Fibroblast of peridontal ligament (primary cell): ENCODE results near the gene RHBDD3.

Experiments used
- DNase-seq: peaks from one replicate; pipeline ENCODE4 v3.0.0-alpha.2; 2010; ENCODE audit errors: extremely low read depth

Gene RHBDD3

DNA sequence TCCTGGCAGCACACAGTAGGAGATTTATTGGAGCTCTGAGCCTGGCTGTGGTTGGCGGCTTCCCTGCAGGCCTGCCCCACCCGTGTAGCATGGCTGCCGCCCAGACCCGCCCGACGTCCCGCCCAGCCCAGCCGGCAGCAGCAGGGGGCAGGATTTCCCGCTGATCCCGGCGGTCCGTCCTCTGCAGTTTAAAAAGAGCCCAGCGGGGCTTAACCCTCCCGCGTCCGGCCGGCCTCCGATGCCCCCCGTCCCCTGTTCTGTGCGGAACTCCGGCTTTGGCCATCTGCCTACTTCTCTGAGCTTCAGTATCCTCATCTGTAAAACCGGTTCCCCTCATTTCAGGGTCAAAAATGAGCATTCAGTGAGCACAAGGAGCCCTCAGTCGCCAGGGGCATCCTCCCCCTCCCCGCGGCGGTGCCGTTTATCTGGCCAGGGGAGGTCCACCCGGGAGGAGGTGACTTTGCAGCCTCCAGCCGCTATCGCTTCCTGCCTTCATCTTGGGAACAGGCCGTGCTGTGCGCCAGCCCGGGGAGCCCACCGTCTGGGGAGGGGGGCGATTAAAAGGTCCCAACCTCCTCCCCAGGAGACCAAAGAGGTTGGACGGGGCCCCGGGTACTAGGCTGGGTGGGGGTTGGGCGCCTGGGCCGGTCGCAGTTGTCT, 38.5 kb upstream of the RHBDD3 start, which contains the start of gene GAS2L1:
Gene GAS2L1, plus strand, starts transcription at position 476 of the 660 bp plus-strand sequence. CDS start 1,456 bp downstream, outside the sequence.
- DNase-seq, result peak; percentile 69

DNA sequence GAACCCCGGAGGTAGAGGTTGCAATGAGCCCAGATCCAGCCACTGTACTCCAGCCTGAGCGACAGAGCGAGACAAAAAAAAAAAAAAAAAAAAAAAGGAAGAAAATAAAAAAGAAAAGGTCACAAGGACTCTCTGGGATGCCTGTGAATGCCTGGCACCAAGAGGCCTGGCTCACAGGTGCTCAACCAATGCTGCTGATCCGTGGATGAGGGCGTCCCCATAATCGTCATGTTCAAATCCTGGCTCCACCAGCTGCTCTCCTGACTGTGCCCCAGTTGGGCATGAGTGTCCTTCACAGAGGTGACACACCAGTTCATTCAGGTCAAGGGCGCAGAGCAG, 38.0 kb upstream of the RHBDD3 start:
- no peak for DNase-seq

GRCh38 chr22:29302681-29303465, 35.1 kb upstream of the RHBDD3 start:
- no peak for DNase-seq

GRCh38 chr22:29302402-29302680, 34.6 kb upstream of the RHBDD3 start:
- DNase-seq, result no peak

GRCh38 chr22:29301716-29302401, 34.1 kb upstream of the RHBDD3 start:
- no peak for DNase-seq

- DNase-seq, result no peak
Measured at GRCh38 chr22:29300807-29301601, 33.2 kb upstream of the RHBDD3 start.

DNA sequence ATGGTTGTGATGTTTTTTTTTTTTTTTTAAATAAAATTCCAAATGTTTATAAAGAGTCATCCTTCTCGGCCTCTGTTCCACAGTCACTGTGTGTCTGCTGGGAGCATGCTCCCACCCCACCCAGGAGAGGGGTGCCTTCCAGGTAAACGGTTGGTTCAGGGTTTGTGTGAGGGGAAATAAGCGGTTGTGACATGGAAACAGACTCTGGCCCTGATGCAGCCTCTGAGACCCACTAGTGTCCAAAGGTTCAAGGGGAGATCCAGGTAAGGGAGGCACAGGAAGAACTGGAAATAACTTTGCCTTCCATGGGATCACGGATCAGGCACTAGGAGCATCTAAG, 32.7 kb upstream of the RHBDD3 start:
- no peak for DNase-seq

GRCh38 chr22:29299136-29299900, 31.5 kb upstream of the RHBDD3 start:
- DNase-seq, result no peak

- DNase-seq, result no peak
Measured at GRCh38 chr22:29298641-29299040, 30.9 kb upstream of the RHBDD3 start.

GRCh38 chr22:29292379-29292778, 24.6 kb upstream of the RHBDD3 start:
- DNase-seq, result no peak

DNA sequence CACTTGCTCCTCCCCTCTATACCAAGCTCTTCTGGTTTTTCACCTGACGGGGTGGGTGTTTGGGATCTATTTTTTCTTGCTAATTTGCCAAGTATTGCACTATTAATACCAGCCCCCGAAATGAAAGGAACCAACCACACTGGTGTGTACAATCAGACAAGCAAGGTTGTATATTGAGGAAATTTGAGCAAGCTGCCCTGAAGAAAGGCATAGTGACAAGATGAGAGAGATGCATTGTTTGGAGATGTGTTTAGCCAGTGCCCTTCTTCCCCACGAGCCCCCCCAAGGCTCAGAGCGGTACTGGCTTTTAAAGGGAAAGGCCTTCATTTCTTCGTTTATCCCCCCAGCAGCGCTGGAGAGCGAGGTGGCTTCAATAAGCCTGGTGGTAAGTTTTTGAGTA, 23.4 kb upstream of the RHBDD3 start:
- DNase-seq, result no peak

- DNase-seq, result no peak
Measured at GRCh38 chr22:29290061-29290460, 22.3 kb upstream of the RHBDD3 start.

- DNase-seq, result no peak
Measured at GRCh38 chr22:29288837-29289236, 21.1 kb upstream of the RHBDD3 start.

- DNase-seq, result no peak
Measured at GRCh38 chr22:29284196-29284595, 16.4 kb upstream of the RHBDD3 start.

DNA sequence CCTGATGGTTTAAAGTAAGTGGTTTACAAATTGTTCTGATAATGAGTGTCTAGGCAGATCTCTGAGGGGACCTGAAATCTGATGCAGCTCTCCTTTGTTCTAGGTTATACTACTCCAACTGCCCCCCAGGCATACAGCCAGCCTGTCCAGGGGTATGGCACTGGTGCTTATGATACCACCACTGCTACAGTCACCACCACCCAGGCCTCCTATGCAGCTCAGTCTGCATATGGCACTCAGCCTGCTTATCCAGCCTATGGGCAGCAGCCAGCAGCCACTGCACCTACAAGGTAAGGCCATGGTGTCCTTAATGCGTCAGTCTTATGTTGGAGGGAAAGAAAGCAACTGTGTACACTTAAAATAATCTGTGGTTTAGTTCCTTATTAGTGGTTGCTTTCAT, 10.1 kb upstream of the RHBDD3 start:
- no peak for DNase-seq

DNA sequence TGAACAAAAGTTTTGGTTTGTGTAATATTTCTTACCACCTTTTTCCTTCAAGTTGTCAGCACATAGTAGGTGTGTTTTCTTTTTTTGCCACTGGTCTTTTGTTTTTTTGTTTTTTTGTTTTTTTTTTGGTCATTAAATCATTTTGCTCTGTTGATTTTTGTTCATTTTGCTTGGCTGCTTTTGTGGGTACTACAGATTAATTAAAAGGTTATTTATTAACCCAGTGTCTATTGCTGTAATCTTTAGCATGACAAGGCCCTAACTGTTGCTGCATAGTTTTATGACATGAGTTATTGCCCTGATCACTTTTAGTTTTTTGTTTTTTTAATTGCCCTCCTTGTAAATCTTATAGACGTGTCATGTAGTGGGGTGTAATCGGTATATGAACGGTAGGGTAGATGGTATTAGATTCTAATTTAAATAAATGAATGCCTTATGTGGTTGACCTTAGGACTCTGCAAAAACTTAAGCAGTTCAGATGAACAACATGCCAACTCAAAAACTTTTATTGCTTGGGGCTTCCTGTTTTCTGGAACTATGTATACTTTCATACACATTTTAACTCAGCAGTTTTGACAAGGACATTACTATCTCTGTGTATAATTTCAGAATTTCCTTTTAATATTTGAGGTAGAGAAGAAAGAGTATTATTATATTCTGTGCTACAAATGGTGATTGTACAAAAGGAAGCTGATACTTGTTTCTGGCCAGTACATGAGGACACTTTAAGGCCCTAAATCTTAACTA, 8.2 kb upstream of the RHBDD3 start:
- no peak for DNase-seq

DNA sequence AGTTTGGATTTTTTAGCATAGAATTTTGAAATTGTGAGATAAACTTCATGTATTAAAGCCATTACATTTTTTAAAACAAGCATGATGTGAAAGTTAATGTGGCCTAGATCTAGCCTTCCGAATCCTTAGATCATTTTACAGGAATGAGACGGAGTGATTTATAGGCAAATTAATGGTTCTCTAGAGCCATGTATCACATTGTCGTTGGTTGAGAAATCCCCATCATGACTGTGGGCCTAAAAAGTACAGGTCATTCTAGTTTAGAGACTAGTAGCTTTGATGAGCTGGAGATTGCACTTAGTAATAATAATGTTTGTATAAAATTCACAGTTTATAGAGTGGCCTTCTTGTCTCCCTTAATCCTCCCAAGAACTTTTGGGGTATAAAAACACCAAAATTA, 7.4 kb upstream of the RHBDD3 start:
- DNase-seq, result no peak

- DNase-seq, result no peak
Measured at GRCh38 chr22:29272624-29273023, 4.8 kb upstream of the RHBDD3 start.

- DNase-seq, result peak; percentile 52
Measured at GRCh38 chr22:29270475-29271271, 2.9 kb upstream of the RHBDD3 start.
